CD4-positive, CD25-positive, alpha-beta regulatory T cell (primary cell): ENCODE data around the gene ST3GAL3. TPM values are rescaled to one million over a fixed set of nuclear protein-coding genes. Genes with fewer than 3 reads are reported as not detected.
"Not testable (repeated sequence)": the region's sequence is repeated elsewhere in the genome, so short reads cannot be mapped to it uniquely, and the experiment has no call there.

ENCODE experiments used
- ATAC-seq, 2 donors: fragments of 150-1000 bp; cut with Tn5 transposase; one replicate each; pipeline ENCODE4 v1.10.0; 2021; ENCODE audit warnings: low read depth in 2 of 2, moderate number of reproducible peaks in 2 of 2, moderate library complexity in 1 of 2
- DNase-seq, 3 donors: peaks; one replicate each; pipeline versions ENCODE4 v3.0.0 to v3.0.0-alpha.2; 2012 to 2022; ENCODE audit warnings: mixed read lengths in 1 of 3
- H3K27ac ChIP-seq: one replicate; pipeline ENCODE4 v1.7.0; 2013; ENCODE audit warnings: mild to moderate bottlenecking, low read length; ENCODE audit not compliant: insufficient read depth, poor library complexity, severe bottlenecking
- H3K27me3 ChIP-seq: one replicate; pipeline ENCODE4 v1.7.0; 2013; ENCODE audit warnings: low read length; ENCODE audit not compliant: control insufficient read depth, insufficient read depth
- H3K36me3 ChIP-seq: one replicate; pipeline ENCODE4 v1.7.0; 2013; ENCODE audit warnings: mild to moderate bottlenecking, low read length, moderate library complexity; ENCODE audit not compliant: control insufficient read depth, insufficient read depth
- H3K4me1 ChIP-seq: 2 replicates; pipeline ENCODE4 v1.7.0; 2013; ENCODE audit warnings: mild to moderate bottlenecking, low read length; ENCODE audit not compliant: insufficient read depth, control insufficient read depth, poor library complexity, severe bottlenecking
- H3K4me3 ChIP-seq: one replicate; pipeline ENCODE4 v1.7.0; 2013; ENCODE audit warnings: low read depth, mild to moderate bottlenecking, low read length, moderate library complexity
- H3K9me3 ChIP-seq, 2 experiments: 1 replicate in 1 of 2; 2 replicates in 1 of 2; pipeline ENCODE4 v1.7.0; 2013; ENCODE audit warnings: low read length in 2 of 2, mild to moderate bottlenecking in 1 of 2, moderate library complexity in 1 of 2; ENCODE audit not compliant: control insufficient read depth in 2 of 2
- H3K27ac Mint-ChIP-seq, 3 donors: one replicate each; pipeline ENCODE4 v1.8.0; 2020 to 2022; ENCODE audit warnings: mild to moderate bottlenecking in 3 of 3, mixed read lengths in 3 of 3, moderate library complexity in 2 of 3
- H3K27me3 Mint-ChIP-seq: one replicate; pipeline ENCODE4 v1.8.0; 2022; ENCODE audit warnings: mild to moderate bottlenecking, mixed read lengths
- H3K36me3 Mint-ChIP-seq: one replicate; pipeline ENCODE4 v1.8.0; 2020; ENCODE audit warnings: mixed read lengths
- H3K4me1 Mint-ChIP-seq, 4 donors: one replicate each; pipeline ENCODE4 v1.8.0; 2020 to 2022; ENCODE audit warnings: mixed read lengths in 4 of 4, mild to moderate bottlenecking in 1 of 4
- H3K4me3 Mint-ChIP-seq, 4 donors: one replicate each; pipeline ENCODE4 v1.8.0; 2020 to 2022; ENCODE audit warnings: mild to moderate bottlenecking in 4 of 4, mixed read lengths in 4 of 4, moderate library complexity in 3 of 4
- H3K9me3 Mint-ChIP-seq, 7 donors: one replicate each; pipeline ENCODE4 v1.8.0; 2020 to 2022; ENCODE audit warnings: mixed read lengths in 7 of 7, mild to moderate bottlenecking in 3 of 7, moderate library complexity in 2 of 7
- polyA plus RNA-seq, 4 donors: library from polyadenylated mRNA; unstranded; fragments of 300-500 nt; fragmentation: Illumina TruSeq; gene quantifications; one replicate each; pipeline ENCODE4 v1.2.3, GENCODE V29; 2021
- total RNA-seq: library from RNA; stranded (reverse); gene quantifications from one replicate; pipeline ENCODE4 v1.2.3, GENCODE V29; 2022

Gene ST3GAL3
- total and polyA plus RNA-seq, 5 donors from 2014 or later: 5.7 to 25.0 (median 8.5) TPM

DNA sequence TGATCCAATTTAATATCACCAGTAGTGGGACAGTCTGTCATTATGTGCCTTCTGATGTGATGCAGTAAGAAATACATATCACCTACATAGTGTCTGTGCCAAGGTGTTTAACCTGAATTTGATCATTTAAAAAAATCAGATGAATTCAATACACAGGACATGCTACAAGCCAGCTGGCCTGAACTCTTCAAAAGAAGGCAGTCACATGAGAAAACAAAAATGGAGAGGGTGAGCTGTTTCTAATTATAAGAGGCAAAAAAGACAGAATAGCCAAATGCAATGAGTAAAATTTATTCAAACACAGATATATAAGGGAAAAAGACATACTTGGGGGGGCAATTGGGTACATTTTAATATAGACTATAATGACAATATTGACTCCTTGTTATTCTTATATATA, 66.5 kb downstream of the ST3GAL3 start:
- no peak overlapping the region for H3K4me3 Mint-ChIP-seq
- no peaks in the 10 kb centered on the region for H3K4me1 ChIP-seq
- no peak overlapping the region for H3K4me3 ChIP-seq
- no peaks in the 10 kb centered on the region for H3K27me3 Mint-ChIP-seq
- peaks cover 5% of the 10 kb centered on the region for H3K36me3 ChIP-seq
- no peaks in the 10 kb centered on the region for H3K9me3 ChIP-seq
- DNase-seq (no peak), ATAC-seq (no peak)
- peaks cover 0 to 12% (median 0%) of the 10 kb centered on the region in 7 donors for H3K9me3 Mint-ChIP-seq
- H3K27ac Mint-ChIP-seq: no peak overlapping the region
- no peaks in the 10 kb centered on the region for H3K27me3 ChIP-seq
- peaks cover 6 to 10% (median 8%) of the 10 kb centered on the region in 4 donors for H3K4me1 Mint-ChIP-seq
- H3K27ac ChIP-seq: no peak overlapping the region
- H3K36me3 Mint-ChIP-seq: peaks cover 29% of the 10 kb centered on the region

DNA sequence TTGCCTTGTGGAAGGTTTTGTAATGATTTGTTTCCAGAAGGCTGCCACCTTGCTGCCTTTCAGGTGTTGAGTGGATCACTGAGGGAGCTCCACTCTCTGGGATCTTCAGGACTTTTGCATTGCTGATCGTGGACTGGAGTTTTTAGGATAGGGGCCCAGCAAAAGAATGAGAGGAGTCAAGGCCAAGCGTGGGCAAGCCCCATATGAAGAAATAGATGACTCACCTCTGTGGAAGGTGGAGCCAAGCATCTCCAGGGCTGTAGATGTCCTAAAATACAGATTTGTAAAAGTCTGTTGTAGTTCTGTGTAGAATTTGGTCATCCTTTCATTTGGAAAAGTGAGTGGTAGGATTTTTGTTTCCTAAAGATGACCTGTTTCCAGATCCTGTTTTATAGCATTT, 67.0 kb downstream of the ST3GAL3 start:
- H3K4me3 Mint-ChIP-seq: no peak overlapping the region
- Histone ChIP-seq H3K9me3 (no peaks in the 10 kb centered on the region), H3K4me3 (no peak overlapping the region), H3K4me1 (no peaks in the 10 kb centered on the region), H3K27me3 (no peaks in the 10 kb centered on the region), H3K27ac (no peak overlapping the region), H3K36me3 (peaks cover 5% of the 10 kb centered on the region)
- H3K9me3 Mint-ChIP-seq: peaks cover under 1 to 14% (median 1%) of the 10 kb centered on the region in 7 donors
- H3K36me3 Mint-ChIP-seq: peaks cover 32% of the 10 kb centered on the region
- DNase-seq (no peak), ATAC-seq (no peak)
- H3K27ac Mint-ChIP-seq: no peak overlapping the region
- no peaks in the 10 kb centered on the region for H3K27me3 Mint-ChIP-seq
- H3K4me1 Mint-ChIP-seq: peaks cover 6 to 10% (median 8%) of the 10 kb centered on the region in 4 donors

DNA sequence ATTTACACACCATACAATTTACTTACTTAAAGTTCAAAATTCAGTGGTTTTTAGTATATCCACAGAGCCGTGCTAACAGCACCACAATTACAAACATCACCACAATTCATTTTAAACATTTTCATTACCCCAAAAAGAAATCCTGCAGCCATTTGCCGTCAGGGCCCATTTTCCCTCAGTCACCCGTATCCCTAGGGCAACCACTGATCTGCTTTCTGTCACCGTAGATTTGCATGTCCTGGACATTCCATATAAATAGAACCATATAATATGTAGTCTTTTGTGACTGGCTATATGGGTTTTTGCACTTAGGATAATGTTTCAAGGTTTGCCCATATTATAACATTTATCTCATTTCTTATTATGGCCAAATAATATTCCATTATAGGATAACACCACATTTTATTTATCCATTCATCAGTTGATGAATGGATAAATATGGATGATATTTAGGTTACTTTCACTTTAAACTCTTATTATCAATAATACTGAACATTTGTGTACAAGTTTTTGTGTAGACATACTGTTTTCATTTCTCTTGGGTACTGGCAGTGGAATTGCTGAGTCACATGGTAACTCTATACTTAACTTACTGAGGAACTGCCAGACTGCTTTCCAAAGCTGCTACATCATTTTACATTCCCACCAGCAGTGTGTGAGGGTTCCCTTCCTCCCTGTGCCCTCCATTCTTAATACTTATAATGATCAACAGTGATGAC, 68.9 kb downstream of the ST3GAL3 start:
- H3K9me3 Mint-ChIP-seq: peaks cover 2 to 28% (median 9%) of the 10 kb centered on the region in 7 donors
- no peak overlapping the region for H3K4me3 Mint-ChIP-seq
- H3K27ac Mint-ChIP-seq: no peak overlapping the region
- H3K36me3 Mint-ChIP-seq: peaks cover 47% of the 10 kb centered on the region
- no peak for ATAC-seq
- Histone ChIP-seq H3K9me3 (peaks cover 9 to 11% of the 10 kb centered on the region in 2 experiments), H3K4me3 (no peak overlapping the region), H3K4me1 (no peaks in the 10 kb centered on the region), H3K36me3 (peaks cover 5% of the 10 kb centered on the region), H3K27ac (no peak overlapping the region), H3K27me3 (no peaks in the 10 kb centered on the region)
- no peak for DNase-seq
- no peaks in the 10 kb centered on the region for H3K27me3 Mint-ChIP-seq
- H3K4me1 Mint-ChIP-seq: peaks cover 0 to 11% (median 3%) of the 10 kb centered on the region in 4 donors

DNA sequence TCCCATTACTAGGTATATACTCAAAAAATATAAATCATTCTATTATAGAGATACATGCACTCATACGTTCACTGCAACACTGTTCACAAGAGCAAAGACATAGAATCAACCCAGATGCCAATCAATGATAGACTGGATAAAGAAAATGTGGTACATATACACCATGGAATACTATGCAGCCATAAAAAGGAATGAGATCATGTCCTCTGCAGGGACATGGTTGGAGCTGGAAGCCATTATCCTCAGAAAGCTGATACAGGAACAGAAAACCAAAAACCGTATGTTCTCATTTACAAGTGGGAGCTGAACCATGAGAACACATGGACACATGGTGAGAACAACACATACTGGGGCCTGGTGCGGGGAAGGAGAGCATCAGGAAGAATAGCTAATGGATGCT, 70.6 kb downstream of the ST3GAL3 start:
- H3K27ac Mint-ChIP-seq, H3K36me3 ChIP-seq, H3K27ac ChIP-seq, H3K4me3 Mint-ChIP-seq, H3K4me3 ChIP-seq, H3K4me1 ChIP-seq, ATAC-seq, H3K27me3 ChIP-seq, H3K27me3 Mint-ChIP-seq, DNase-seq: not testable (repeated sequence)
- H3K4me1 Mint-ChIP-seq: peaks cover 0 to 11% (median 7%) of the 10 kb centered on the region in 4 donors
- H3K9me3 Mint-ChIP-seq: peaks cover 2 to 28% (median 11%) of the 10 kb centered on the region in 7 donors
- H3K36me3 Mint-ChIP-seq: peaks cover 46% of the 10 kb centered on the region
- peaks cover 9 to 11% of the 10 kb centered on the region in 2 experiments for H3K9me3 ChIP-seq

DNA sequence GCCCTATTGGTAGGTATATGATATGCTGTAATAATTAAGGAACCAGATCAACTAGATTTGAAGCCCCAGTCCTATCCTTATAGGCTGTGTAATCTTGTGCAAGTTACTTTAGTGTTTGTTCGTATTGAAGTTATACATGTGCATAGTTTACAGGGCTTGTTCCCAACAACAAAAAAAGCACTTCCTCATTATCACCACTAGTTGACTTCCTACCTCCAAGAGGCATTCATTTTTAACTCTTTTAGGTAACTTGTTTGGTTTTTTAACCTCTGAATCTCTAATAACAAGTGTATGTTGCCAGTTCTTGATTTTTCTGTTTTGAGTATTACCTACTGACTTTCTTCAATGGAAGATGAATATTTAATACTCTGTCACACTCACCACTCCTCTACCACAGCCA, 71.9 kb downstream of the ST3GAL3 start:
- no peaks in the 10 kb centered on the region for H3K27me3 ChIP-seq
- DNase-seq (no peak), ATAC-seq (no peak)
- H3K36me3 ChIP-seq: peaks cover under 1% of the 10 kb centered on the region
- no peaks in the 10 kb centered on the region for H3K4me1 ChIP-seq
- no peak overlapping the region for H3K4me3 Mint-ChIP-seq
- H3K27ac ChIP-seq: no peak overlapping the region
- peaks cover 9 to 11% of the 10 kb centered on the region in 2 experiments for H3K9me3 ChIP-seq
- peaks cover 2 to 28% (median 12%) of the 10 kb centered on the region in 7 donors for H3K9me3 Mint-ChIP-seq
- peaks cover 0 to 11% (median 7%) of the 10 kb centered on the region in 4 donors for H3K4me1 Mint-ChIP-seq
- H3K4me3 ChIP-seq: no peak overlapping the region
- peaks cover 46% of the 10 kb centered on the region for H3K36me3 Mint-ChIP-seq
- H3K27ac Mint-ChIP-seq: no peak overlapping the region
- H3K27me3 Mint-ChIP-seq: no peaks in the 10 kb centered on the region

DNA sequence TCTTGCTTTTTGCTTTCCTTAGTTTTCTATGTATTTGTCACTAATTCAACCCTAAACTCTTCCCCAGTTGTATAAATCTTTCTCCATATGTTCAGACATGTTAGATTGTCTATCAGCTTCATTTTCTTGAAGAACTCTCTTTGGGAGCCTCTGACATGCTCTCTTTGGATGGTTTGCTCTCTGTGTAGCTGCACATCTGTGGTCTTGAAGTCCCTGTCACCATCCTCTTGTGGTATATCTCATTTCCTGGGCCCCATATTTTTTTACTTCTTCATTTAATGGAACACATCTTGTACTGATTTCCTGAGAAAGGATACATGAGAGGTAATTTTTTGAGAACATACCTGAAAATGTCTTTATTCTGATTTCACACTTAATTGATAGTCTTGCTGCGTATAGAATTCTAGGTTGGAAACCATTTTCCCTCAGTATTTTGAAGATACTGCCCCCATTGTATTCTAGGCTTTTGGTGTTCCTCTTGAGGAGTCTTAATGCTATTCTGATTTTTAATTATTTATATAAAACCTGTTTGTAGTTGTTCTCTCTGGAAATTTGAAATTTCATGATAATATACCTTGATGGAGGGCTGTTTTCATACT, 72.6 kb downstream of the ST3GAL3 start:
- Mint-ChIP-seq H3K36me3 (peaks cover 46% of the 10 kb centered on the region), H3K27ac (no peak overlapping the region), H3K4me3 (no peak overlapping the region), H3K9me3 (peaks cover 2 to 28% (median 12%) of the 10 kb centered on the region in 7 donors), H3K27me3 (no peaks in the 10 kb centered on the region), H3K4me1 (peaks cover 0 to 11% (median 7%) of the 10 kb centered on the region in 4 donors)
- DNase-seq (peak in 1 of 3 donors; percentile 50), ATAC-seq (no peak)
- Histone ChIP-seq H3K36me3 (no peaks in the 10 kb centered on the region), H3K4me3 (no peak overlapping the region), H3K27ac (no peak overlapping the region), H3K27me3 (no peaks in the 10 kb centered on the region), H3K9me3 (peaks cover 9 to 11% of the 10 kb centered on the region in 2 experiments), H3K4me1 (no peaks in the 10 kb centered on the region)

DNA sequence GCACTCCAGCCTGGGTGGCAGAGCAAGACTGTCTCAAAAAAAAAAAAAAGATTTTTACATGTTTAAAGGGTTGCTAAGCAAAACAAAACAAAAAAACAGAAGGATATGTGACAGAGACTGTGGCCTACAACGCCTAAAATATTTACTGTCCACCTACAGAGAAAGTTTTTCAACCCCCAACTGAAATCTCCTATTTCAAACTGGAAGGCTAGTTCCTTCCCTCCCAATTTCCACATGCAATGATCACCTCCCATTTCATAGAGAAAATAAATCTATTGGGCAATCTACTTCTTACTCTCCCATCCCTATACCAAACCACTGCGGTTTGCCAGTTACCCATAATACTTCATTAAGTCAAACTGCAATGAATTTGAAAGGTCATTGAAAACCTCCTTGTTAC, 74.2 kb downstream of the ST3GAL3 start:
- H3K9me3 ChIP-seq: peaks cover 9 to 11% of the 10 kb centered on the region in 2 experiments
- H3K27me3 ChIP-seq: no peaks in the 10 kb centered on the region
- H3K27ac ChIP-seq: no peak overlapping the region
- H3K27ac Mint-ChIP-seq: no peak overlapping the region
- peaks cover 2 to 28% (median 12%) of the 10 kb centered on the region in 7 donors for H3K9me3 Mint-ChIP-seq
- H3K4me3 ChIP-seq: no peak overlapping the region
- H3K27me3 Mint-ChIP-seq: no peaks in the 10 kb centered on the region
- no peaks in the 10 kb centered on the region for H3K4me1 ChIP-seq
- H3K4me3 Mint-ChIP-seq: no peak overlapping the region
- DNase-seq (no peak), ATAC-seq (no peak)
- peaks cover 40% of the 10 kb centered on the region for H3K36me3 Mint-ChIP-seq
- H3K36me3 ChIP-seq: no peaks in the 10 kb centered on the region
- peaks cover 0 to 11% (median 7%) of the 10 kb centered on the region in 4 donors for H3K4me1 Mint-ChIP-seq
